Endothelial cell of umbilical vein (primary cell): ENCODE results near the gene CLP1.

Source experiments
- EZH2 ChIP-seq: IDR thresholded peaks from 2 replicates; pipeline ENCODE4 v1.6.1; 2012; ENCODE audit warnings: borderline replicate concordance, low read depth, mild to moderate bottlenecking, moderate library complexity, low read length, inconsistent platforms; ENCODE audit not compliant: severe bottlenecking
- FOS ChIP-seq: IDR thresholded peaks from 2 replicates; pipeline ENCODE4 v1.6.1; 2011; ENCODE audit warnings: mild to moderate bottlenecking, low read length, moderate library complexity, borderline replicate concordance; ENCODE audit not compliant: insufficient read depth
- TF ChIP-seq, protein P1 (sequence below), 2 donors: IDR thresholded peaks; 1 replicate in 1 of 2; 2 replicates in 1 of 2; pipeline ENCODE4 v1.5.1; 2011; ENCODE audit warnings: low read length in 2 of 2, mild to moderate bottlenecking in 2 of 2, moderate library complexity in 2 of 2, control low read depth in 1 of 2, inconsistent platforms in 1 of 2, low read depth in 1 of 2; ENCODE audit not compliant: insufficient read depth in 1 of 2; ENCODE audit errors: extremely low read depth in 1 of 2

DNA sequence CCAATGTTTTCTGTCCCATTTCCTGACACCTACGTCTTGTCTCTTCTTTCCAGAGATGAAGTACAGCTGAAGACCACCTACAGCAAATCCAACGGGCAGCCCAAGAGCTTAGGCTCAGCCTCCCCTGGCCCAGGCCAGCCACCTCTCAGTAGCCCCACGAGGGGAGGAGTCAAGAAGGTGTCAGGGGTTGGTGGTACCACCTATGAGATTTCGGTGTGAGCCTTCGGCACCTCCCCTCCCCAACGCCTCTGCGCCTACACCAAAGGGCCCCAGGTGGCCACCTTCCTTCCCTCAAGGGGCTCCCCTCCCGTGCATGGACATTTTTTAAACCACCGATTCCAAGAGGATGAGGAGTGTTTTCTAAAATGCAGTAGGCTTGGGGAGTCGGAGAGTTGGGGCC is 42.3 kb downstream of the CLP1 start:
- TF ChIP-seq FOS (no peak), EZH2 (no peak)
- TF ChIP-seq, protein P1, sequence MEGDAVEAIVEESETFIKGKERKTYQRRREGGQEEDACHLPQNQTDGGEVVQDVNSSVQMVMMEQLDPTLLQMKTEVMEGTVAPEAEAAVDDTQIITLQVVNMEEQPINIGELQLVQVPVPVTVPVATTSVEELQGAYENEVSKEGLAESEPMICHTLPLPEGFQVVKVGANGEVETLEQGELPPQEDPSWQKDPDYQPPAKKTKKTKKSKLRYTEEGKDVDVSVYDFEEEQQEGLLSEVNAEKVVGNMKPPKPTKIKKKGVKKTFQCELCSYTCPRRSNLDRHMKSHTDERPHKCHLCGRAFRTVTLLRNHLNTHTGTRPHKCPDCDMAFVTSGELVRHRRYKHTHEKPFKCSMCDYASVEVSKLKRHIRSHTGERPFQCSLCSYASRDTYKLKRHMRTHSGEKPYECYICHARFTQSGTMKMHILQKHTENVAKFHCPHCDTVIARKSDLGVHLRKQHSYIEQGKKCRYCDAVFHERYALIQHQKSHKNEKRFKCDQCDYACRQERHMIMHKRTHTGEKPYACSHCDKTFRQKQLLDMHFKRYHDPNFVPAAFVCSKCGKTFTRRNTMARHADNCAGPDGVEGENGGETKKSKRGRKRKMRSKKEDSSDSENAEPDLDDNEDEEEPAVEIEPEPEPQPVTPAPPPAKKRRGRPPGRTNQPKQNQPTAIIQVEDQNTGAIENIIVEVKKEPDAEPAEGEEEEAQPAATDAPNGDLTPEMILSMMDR (IDR thresholded peaks at IDR 0.05; ENCODE audit: extremely low read depth in 1 of 2, insufficient read depth in 1 of 2, low read depth in 1 of 2, low read length in 2 of 2), result no peak
